Measurements from ENCODE around the gene EIF1B.

GRCh38 chr3:40264451-40264850, 45.1 kb upstream of the EIF1B start:
- TF ChIP-seq CTCF (optimal IDR thresholded peaks at IDR 0.05 in 1 of 3, IDR thresholded peaks at IDR 0.05 in 1 of 3, conservative IDR thresholded peaks at IDR 0.05 in 1 of 3; ENCODE audit: extremely low read depth in 1 of 3, insufficient read depth in 2 of 3, low read length in 3 of 3) (no peak), EZH2 (IDR thresholded peaks at IDR 0.05; ENCODE audit: low read length) (no peak)
